Right lobe of liver (tissue), 4 donors: ENCODE results near the gene DISP3.

Experiments
- POLR2A ChIP-seq: fragments of 450-650 bp; IDR thresholded peaks from one replicate; pipeline ENCODE4 v1.6.1; 2017; ENCODE audit warnings: antibody characterized with exemption, mild to moderate bottlenecking
- TF ChIP-seq, protein P1 (sequence below), 4 donors: fragments of 200-600 bp in 3 of 4; fragments of 450-650 bp in 1 of 4; IDR thresholded peaks; one replicate each; pipeline versions ENCODE4 v1.5.1 to v1.8.0; 2016 to 2022; ENCODE audit warnings: antibody characterized with exemption in 4 of 4, mild to moderate bottlenecking in 2 of 4
- donor health status: DM: no; HTN: no; CAD: no.
- donor health status: DM: no; HTN: no; CAD: no.
- donor health status: DM: no; HTN: yes; CAD: no.

DNA sequence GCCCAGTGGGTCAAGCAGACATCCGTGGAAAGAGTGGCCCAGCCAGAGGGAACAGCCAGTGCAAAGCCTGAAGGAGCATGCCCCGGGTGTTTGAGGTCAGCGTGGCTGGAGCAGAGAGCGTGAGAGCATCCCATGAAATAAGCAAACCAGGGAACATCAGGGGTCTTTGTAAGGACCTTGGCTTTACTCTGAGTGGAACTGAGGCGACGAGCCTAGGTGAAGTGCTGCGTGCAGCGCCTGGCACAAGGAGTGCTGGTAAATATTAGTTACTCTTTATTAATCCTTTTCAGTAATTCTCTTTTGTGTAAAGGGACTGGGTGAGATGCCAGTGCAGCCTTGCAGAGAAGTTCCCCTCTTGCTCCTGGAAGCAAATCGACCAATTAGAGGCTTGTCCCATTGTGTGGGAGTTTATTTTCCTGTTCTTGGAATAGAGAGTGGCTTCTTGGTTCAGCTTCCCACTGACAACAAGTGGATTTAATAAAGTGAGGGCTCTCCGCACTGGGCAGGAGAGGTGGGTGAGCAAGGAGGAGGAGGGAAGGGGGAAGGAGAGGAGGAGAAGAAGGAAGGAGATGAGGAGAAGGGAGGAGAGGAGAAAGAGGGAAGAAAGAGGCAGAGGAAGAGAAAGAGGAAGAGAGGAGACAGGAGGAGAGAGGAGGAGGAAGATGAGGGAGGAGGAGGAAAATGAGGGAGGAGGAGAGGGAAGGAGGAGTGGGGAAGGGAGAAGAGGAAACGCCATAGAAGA is 37.6 kb upstream of the DISP3 start:
- TF ChIP-seq, protein P1, sequence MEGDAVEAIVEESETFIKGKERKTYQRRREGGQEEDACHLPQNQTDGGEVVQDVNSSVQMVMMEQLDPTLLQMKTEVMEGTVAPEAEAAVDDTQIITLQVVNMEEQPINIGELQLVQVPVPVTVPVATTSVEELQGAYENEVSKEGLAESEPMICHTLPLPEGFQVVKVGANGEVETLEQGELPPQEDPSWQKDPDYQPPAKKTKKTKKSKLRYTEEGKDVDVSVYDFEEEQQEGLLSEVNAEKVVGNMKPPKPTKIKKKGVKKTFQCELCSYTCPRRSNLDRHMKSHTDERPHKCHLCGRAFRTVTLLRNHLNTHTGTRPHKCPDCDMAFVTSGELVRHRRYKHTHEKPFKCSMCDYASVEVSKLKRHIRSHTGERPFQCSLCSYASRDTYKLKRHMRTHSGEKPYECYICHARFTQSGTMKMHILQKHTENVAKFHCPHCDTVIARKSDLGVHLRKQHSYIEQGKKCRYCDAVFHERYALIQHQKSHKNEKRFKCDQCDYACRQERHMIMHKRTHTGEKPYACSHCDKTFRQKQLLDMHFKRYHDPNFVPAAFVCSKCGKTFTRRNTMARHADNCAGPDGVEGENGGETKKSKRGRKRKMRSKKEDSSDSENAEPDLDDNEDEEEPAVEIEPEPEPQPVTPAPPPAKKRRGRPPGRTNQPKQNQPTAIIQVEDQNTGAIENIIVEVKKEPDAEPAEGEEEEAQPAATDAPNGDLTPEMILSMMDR (IDR thresholded peaks at IDR 0.05) = no peak
- no peak for TF ChIP-seq POLR2A
